GM21723 (cell line): Measurements from ENCODE around the gene RAP2B.
A peak's percentile ranks its signal among the peaks of the same experiment; 100 is the strongest.

Experiments
- ATAC-seq: cut with Tn5 transposase; IDR thresholded peaks from one replicate; pipeline ENCODE4 v1.9.1; 2021; ENCODE audit warnings: mild to moderate bottlenecking, moderate library complexity; ENCODE audit not compliant: unreplicated experiment

RAP2B gene

DNA sequence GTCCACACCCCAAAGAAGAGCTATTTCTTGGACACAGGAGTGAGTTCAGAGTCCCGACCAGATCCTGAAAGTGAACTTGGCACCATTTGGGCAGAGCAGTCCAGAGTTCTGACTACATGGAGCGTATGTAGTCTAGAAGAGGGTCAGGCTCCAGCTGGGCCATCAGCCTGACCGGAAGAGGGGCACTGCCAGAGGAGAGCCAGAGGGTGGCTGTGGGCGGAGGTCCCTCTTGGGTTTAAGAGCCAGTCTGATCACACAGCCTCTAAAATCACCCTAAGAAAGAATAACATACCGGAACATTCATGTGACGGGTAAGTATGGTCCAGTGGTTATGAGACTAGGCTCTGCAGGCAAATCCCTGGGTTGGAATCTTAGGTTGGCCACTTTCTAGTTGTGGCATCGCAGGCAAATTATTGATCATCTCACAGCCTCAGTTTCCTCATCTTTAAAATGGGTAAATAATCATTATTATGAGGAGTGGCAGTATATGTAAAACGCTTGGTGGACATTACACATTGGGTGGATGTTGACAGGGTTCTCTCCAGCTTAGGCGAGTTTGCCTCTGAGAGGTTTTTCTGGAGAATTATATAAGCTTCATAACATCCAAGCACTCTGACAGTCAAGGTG lies 2.1 kb upstream of the RAP2B start:
- no peak for ATAC-seq

- ATAC-seq, result peak; percentile 31
Observed at GRCh38 chr3:153160451-153161137, 1.4 kb upstream of the RAP2B start.

DNA sequence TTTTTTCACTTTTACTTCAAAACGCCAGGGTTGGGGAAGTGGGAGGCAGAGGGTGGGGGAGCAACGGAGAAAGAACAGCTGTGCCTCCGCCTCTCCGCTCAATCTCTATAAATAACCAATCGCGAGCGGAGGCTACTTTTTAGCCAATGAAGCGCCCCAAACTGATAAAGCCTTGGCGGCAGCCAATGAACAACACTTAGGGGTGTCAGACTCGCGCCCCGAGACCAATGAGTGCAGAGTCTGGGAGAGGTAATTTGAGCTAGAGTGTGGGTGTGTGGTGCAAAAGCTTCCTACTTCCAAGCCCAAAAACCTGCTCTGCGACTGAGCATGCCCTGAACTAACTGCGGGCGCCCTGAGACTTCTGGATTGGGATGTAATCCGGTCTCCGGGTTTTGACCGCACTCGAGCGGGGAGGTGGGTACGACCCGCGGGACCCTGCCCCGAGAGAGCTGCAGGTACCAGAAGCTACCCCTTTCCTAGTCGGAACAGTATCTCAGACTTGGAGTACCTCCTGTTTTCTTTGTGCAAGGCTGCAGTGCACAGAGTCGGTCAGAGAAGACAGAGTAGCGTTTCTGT lies 800 bp upstream of the RAP2B start:
- ATAC-seq, result peak; percentile 77

DNA sequence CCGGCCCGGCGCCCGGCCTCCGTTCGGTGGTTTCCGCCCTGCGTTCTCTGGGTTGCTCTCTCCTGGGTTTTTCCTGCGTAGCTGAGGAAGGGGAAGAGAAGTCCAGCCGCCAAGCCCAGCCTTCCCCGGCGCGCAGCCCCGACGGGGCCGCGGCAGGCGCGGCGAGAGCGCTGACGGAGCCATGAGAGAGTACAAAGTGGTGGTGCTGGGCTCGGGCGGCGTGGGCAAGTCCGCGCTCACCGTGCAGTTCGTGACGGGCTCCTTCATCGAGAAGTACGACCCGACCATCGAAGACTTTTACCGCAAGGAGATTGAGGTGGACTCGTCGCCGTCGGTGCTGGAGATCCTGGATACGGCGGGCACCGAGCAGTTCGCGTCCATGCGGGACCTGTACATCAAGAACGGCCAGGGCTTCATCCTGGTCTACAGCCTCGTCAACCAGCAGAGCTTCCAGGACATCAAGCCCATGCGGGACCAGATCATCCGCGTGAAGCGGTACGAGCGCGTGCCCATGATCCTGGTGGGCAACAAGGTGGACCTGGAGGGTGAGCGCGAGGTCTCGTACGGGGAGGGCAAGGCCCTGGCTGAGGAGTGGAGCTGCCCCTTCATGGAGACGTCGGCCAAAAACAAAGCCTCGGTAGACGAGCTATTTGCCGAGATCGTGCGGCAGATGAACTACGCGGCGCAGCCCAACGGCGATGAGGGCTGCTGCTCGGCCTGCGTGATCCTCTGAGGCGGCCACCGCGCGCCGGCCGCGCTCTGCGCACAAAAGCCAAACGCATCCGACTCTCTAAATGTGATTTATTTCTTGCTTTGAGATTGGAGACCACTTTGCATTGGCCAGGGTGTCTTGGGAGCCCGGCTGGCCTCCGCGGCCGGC lies 727 bp downstream of the RAP2B start:
- peak; percentile 12 for ATAC-seq

- ATAC-seq, result no peak
Observed at GRCh38 chr3:153163393-153163724, 1.3 kb downstream of the RAP2B start.

DNA sequence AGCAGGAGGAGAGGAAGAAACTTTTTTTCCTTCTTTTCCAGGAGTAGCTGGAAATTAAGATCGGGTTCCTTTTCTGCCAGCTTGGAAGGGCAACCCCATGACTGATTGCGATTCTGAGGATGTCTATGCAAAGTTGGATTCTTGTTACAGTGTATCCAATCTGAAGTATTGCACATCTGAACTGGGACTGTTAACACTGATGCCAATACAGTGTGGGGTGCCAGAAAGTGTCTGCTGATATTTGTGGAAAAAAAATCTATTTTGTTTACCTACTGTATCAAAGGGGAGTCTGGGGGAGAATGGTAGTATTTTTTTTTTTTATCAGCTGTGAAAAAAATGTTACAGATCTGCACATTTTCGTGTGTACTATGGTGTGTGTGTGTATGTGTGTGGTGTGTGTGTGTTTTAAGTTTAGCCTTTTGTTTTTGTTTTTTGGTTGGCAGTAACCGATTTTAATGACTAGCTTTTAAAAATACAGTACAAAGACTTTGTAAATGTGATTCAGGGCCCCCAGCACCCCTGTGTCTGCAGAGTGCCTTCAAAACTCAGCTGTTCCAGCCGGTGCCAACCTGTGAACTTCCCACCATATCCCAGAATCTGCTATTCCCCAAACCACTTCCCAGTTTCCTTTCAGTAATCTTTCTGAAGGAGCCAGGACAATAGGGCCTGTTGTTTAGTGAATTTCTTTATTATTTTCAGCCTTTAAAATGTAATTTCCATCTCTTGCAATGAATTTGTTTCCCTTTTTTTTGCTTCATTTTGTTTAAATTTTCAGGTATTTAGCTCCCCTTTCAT lies 1.9 kb downstream of the RAP2B start:
- ATAC-seq, result no peak

DNA sequence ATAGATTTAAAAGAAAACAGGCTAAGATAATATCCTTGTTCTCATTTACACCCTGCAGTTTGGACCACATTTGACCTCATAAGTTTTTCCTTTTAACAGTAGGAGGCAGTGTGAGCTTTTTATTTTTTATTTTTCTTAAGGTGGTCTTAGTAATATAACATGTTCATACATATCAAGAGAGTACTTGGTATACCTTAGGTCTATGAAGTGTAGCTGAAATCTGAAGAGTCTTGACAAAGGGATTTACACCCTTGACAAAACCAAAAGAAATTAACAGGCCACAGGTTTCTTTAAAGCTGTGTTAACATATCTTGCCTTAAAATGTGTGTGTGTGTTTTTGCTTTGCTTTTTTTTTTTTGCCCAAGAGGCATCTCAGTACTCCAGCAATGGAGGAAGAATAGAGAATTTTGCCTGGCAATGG lies 3.2 kb downstream of the RAP2B start:
- ATAC-seq, result no peak

DNA sequence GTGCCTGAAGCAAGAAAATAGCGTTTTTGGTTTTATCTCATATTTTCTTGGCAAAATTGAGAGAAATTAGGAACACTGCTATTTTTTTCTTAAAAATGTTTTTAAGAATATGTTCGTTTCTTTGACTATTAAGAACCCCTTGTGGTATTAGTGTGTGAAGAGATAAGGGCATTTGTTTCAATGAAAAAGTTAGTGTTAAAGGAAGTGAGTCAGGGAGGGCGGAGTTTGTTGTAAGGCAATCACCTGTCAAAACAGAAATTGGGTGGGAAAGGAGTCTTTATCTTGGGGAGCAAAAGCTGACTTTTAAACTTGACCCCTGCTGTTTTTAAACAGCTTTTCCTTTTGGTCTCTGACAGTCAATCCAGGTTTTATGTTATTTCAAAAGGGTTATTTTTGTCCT lies 4.2 kb downstream of the RAP2B start:
- no peak for ATAC-seq

- no peak for ATAC-seq
Observed at GRCh38 chr3:153166796-153167195, 4.8 kb downstream of the RAP2B start.

GRCh38 chr3:153169793-153170383 lies 7.9 kb downstream of the RAP2B start:
- ATAC-seq, result no peak

DNA sequence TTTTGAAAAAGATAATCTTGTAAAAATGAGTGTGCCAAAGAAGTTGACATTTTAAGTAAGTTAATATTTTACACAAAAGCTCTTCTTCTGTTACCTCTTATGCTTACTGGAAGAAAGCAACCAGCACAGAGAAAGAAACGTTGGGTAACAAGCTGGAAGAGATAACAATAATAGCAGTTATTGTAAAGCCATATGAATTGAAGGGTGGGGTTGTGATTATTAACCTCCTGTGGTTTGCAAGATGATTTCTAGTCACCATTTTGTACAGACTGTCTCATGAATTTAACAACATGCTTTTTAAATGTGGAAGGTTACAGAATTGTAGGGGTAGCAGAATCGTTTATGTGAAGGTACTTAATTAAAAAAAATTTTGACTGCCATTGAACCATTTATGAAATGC lies 9.2 kb downstream of the RAP2B start:
- no peak for ATAC-seq

- ATAC-seq, result no peak
Observed at GRCh38 chr3:153171918-153172317, 9.9 kb downstream of the RAP2B start.

DNA sequence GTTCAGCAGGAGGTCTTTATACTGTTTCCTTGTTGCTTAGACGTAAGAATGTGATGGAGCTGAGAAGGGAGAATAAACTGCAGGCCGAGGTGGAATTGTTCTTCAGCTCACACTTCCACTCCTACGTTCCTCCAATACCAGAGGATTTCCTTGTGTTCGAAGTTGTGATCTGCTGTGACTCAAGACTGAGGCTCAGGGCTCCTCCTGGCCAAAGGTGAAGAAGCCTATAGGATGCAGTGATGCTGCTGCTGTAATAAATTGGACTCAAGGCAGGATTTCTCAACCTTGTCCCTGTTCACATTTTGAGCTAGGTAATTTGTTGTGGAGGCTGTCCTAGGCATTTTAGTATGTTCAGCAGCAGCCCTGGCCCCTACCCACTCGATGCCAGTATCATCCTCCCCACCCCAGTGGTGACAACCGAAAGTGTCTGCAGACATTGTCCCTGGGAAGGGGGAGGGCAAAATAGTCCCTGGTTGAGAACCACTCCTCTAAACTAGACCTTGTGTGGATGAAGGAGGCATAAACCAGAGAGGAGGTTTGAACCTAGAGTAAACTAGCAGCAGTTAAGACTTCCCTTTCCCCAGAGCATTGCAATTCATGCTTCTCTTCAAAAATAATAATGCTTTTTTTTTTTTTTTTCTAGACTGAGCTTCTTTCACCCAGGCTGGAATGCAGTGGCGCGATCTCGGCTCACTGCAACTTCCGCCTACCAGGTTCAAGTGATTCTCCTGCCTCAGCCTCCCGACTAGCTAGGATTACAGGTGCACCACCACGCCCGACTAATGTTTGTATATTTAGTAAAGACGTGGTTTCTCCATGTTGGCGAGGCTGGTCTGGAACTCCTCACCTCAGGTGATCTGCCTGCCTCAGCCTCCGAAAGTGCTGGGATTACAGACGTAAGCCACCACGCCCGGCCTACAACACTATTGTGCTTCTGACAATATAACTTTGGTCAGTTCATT lies 11.1 kb downstream of the RAP2B start:
- no peak for ATAC-seq

- no peak for ATAC-seq
Observed at GRCh38 chr3:153173758-153174516, 11.9 kb downstream of the RAP2B start.

DNA sequence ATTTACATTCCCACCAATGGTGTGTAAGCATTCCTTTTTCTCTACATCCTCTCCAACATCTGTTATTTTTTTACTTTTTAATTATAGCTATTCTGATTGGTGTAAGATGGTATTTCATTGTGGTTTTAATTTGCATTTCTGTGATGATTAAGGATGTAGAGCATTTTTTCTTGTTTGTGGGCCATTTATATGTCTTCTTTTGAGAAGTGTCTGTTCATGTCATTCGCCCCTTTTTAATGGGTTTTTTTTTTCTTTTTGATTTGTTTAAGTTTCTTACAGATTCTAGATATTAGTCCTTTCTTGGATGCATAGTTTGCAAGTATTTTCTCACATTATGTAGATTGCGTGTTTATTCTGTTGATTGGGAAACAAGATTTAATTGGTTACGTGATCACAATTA lies 14.2 kb downstream of the RAP2B start:
- ATAC-seq, result no peak

GRCh38 chr3:153180860-153181372 lies 18.9 kb downstream of the RAP2B start:
- ATAC-seq, result no peak

DNA sequence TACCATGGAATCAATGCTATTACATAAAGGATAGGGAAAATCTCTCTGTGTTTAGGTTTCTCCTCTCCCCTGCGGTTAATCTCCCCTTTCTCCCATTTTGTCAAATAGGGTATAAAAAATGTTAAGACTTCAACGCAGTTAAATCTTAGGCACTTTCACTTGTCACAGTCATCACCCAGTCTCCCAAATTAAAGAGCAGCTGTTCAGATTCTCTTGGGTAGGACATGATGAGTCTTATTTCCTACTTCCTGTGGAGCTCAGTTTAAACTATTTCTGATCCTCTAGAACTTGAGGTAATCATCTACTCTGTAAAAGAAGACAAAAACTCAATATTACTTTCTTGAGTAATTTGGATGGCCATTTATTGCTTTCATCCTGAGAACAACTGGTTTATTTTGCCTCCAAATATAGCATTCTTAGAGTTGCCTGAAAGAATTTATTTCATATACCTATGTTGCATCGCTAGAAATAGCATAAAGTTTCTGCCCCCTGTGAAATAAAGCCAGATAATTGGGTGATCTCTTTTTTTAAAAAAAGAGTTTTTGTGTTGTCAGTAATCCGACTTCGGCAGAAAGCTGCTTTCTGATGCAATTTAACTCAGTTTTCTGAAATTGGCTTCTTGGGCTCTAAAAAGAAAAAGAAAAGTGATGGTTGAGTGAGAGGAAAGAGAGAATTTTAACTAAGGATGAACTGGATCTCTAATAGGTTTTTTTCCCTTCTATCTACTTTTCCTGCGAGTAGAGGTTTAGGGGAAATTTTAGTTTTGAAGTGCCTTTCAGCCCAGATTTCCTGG lies 20.7 kb downstream of the RAP2B start:
- no peak for ATAC-seq

- no peak for ATAC-seq
Observed at GRCh38 chr3:153190923-153191322, 28.9 kb downstream of the RAP2B start.
